HCT116 (cell line): Measurements from ENCODE around the gene MBP.

Experiments
- ATF3 ChIP-seq: IDR thresholded peaks from 2 replicates; pipeline ENCODE4 v1.6.1; 2012
- CEBPB ChIP-seq: IDR thresholded peaks from 2 replicates; pipeline ENCODE4 v1.6.1; 2012; ENCODE audit warnings: low read depth
- CTCF ChIP-seq, 3 experiments: fragments of 200-600 bp in 1 of 3; sonication (generic) in 1 of 3; IDR thresholded peaks in 2 of 3; conservative IDR thresholded peaks in 1 of 3; 2 replicates each; pipeline ENCODE4 v1.5.1; 2012 to 2017; ENCODE audit warnings: low read depth in 2 of 3, low read length in 2 of 3, antibody characterized with exemption in 1 of 3, borderline replicate concordance in 1 of 3, control low read depth in 1 of 3, mild to moderate bottlenecking in 1 of 3, mixed read lengths in 1 of 3, mixed run types in 1 of 3, moderate library complexity in 1 of 3; ENCODE audit not compliant: insufficient read depth in 1 of 3
- EZH2 ChIP-seq: fragments of 200-600 bp; sonication (generic); IDR thresholded peaks from 2 replicates; pipeline ENCODE4 v1.6.1; 2017; ENCODE audit warnings: antibody characterized with exemption, mixed run types
- EZH2phosphoT487 ChIP-seq: fragments of 200-600 bp; IDR thresholded peaks from 2 replicates; pipeline ENCODE4 v1.6.1; 2018; ENCODE audit warnings: antibody characterized with exemption, borderline replicate concordance
- JUND ChIP-seq: IDR thresholded peaks from 2 replicates; pipeline ENCODE4 v1.6.1; 2012
- POLR2A ChIP-seq: IDR thresholded peaks from 2 replicates; pipeline ENCODE4 v1.7.0; 2011; ENCODE audit warnings: borderline replicate concordance; ENCODE audit not compliant: insufficient read depth, insufficient read length; ENCODE audit errors: extremely low read depth
- SP1 ChIP-seq: IDR thresholded peaks from 2 replicates; pipeline ENCODE4 v1.6.1; 2012; ENCODE audit warnings: low read depth
- YY1 ChIP-seq: IDR thresholded peaks from 2 replicates; pipeline ENCODE4 v1.6.1; 2011; ENCODE audit warnings: low read length, low read depth, moderate library complexity, mild to moderate bottlenecking; ENCODE audit not compliant: insufficient replicate concordance; ENCODE audit errors: extremely low read depth
- ZBTB33 ChIP-seq: IDR thresholded peaks from 2 replicates; pipeline ENCODE4 v1.6.1; 2011; ENCODE audit warnings: mild to moderate bottlenecking, low read length, moderate library complexity; ENCODE audit not compliant: insufficient replicate concordance; ENCODE audit errors: extremely low read depth

- TF ChIP-seq CTCF (IDR thresholded peaks at IDR 0.05 in 2 of 3, conservative IDR thresholded peaks at IDR 0.05 in 1 of 3; ENCODE audit: borderline replicate concordance in 1 of 3, insufficient read depth in 1 of 3, low read depth in 2 of 3, low read length in 2 of 3) (no peak), EZH2 (no peak), ZBTB33 (no peak), POLR2A (no peak), JUND (no peak), EZH2phosphoT487 (no peak), CEBPB (no peak), SP1 (no peak), ATF3 (no peak), YY1 (no peak)
Measured at GRCh38 chr18:77112747-77113092, 19.9 kb downstream of the MBP start.
